GM10847 (cell line): ENCODE measurements around the gene HES1.

ENCODE experiments used
- POLR2A ChIP-seq: IDR thresholded peaks from 2 replicates; pipeline ENCODE4 v1.6.1; 2011; ENCODE audit not compliant: insufficient read length; ENCODE audit errors: extremely low read depth

The HES1 gene

GRCh38 chr3:194145702-194146101 lies 9.8 kb downstream of the HES1 start:
- TF ChIP-seq POLR2A = no peak

- TF ChIP-seq POLR2A = no peak
Measured at GRCh38 chr3:194147679-194148078, 11.7 kb downstream of the HES1 start.

- TF ChIP-seq POLR2A = no peak
Measured at GRCh38 chr3:194148383-194148782, 12.4 kb downstream of the HES1 start.

GRCh38 chr3:194150252-194150934 lies 14.4 kb downstream of the HES1 start:
- no peak for TF ChIP-seq POLR2A

GRCh38 chr3:194154346-194154745 lies 18.4 kb downstream of the HES1 start:
- no peak for TF ChIP-seq POLR2A

GRCh38 chr3:194156095-194156494 lies 20.1 kb downstream of the HES1 start:
- no peak for TF ChIP-seq POLR2A

- no peak for TF ChIP-seq POLR2A
Measured at GRCh38 chr3:194158942-194159439, 23.0 kb downstream of the HES1 start.

GRCh38 chr3:194160158-194160557 lies 24.2 kb downstream of the HES1 start:
- no peak for TF ChIP-seq POLR2A

GRCh38 chr3:194161131-194162045 lies 25.4 kb downstream of the HES1 start:
- TF ChIP-seq POLR2A = no peak

GRCh38 chr3:194162070-194162678 lies 26.2 kb downstream of the HES1 start:
- TF ChIP-seq POLR2A = no peak

- TF ChIP-seq POLR2A = no peak
Measured at GRCh38 chr3:194162817-194163584, 27.1 kb downstream of the HES1 start.

GRCh38 chr3:194163697-194164096 lies 27.7 kb downstream of the HES1 start:
- no peak for TF ChIP-seq POLR2A

GRCh38 chr3:194164861-194165260 lies 28.9 kb downstream of the HES1 start:
- no peak for TF ChIP-seq POLR2A

GRCh38 chr3:194165271-194166018 lies 29.5 kb downstream of the HES1 start:
- no peak for TF ChIP-seq POLR2A
